WTC11 (cell line): ENCODE measurements around the gene CST9L. TPM values are rescaled to one million over a fixed set of nuclear protein-coding genes. Genes with fewer than 3 reads are reported as not detected.

Source experiments
- ATAC-seq: fragments of 200-7000 bp; cut with Tn5 transposase; 2 replicates; pipeline ENCODE4 v1.10.0; 2021; ENCODE audit warnings: mild to moderate bottlenecking, moderate library complexity
- CTCF ChIA-PET: fragments of 300-600 bp; sonication (Branson Sonifier 250); formaldehyde crosslinking; loops from one replicate; lab custom pipeline; 2021; ENCODE audit warnings: antibody characterized with exemption; lab: Charles Lee
- POLR2A ChIA-PET: fragments of 350-600 bp; sonication (Branson Sonifier 250); formaldehyde crosslinking; loops from one replicate; lab custom pipeline; 2021; ENCODE audit warnings: antibody characterized with exemption; lab: Charles Lee
- DNase-seq: peaks from one replicate; pipeline ENCODE4 v3.0.0; 2021; ENCODE audit warnings: low spot score
- H3K27ac Mint-ChIP-seq: 2 replicates; pipeline ENCODE4 v1.8.0; 2021; ENCODE audit warnings: mixed read lengths
- H3K27me3 Mint-ChIP-seq: 2 replicates; pipeline ENCODE4 v1.8.0; 2021; ENCODE audit warnings: low read depth, mild to moderate bottlenecking, moderate library complexity, mixed read lengths
- H3K36me3 Mint-ChIP-seq: 2 replicates; pipeline ENCODE4 v1.8.0; 2021; ENCODE audit warnings: mixed read lengths
- H3K4me1 Mint-ChIP-seq: 2 replicates; pipeline ENCODE4 v1.8.0; 2022; ENCODE audit warnings: mixed read lengths
- H3K4me3 Mint-ChIP-seq: 2 replicates; pipeline ENCODE4 v1.8.0; 2021; ENCODE audit warnings: mild to moderate bottlenecking, moderate library complexity, mixed read lengths
- H3K9me3 Mint-ChIP-seq: 2 replicates; pipeline ENCODE4 v1.8.0; 2021; ENCODE audit warnings: mixed read lengths
- CREB1 ChIP-seq: sonication (generic); formaldehyde crosslinking; IDR thresholded peaks from 2 replicates; pipeline ENCODE4 v1.8.0; 2023; ENCODE audit warnings: mild to moderate bottlenecking, missing genetic modification reagents
- ELF4 ChIP-seq: sonication (generic); formaldehyde crosslinking; IDR thresholded peaks from 2 replicates; pipeline ENCODE4 v1.8.1; 2022; ENCODE audit warnings: low read depth, mild to moderate bottlenecking, moderate library complexity, missing genetic modification reagents
- EMX1 ChIP-seq: fragments of 250-450 bp; sonication (Bioruptor Pico); IDR thresholded peaks from 2 replicates; pipeline ENCODE4 v1.8.0; 2021; ENCODE audit warnings: mild to moderate bottlenecking
- HMGA2 ChIP-seq: fragments of 250-450 bp; sonication (Bioruptor Pico); IDR thresholded peaks from 2 replicates; pipeline ENCODE4 v1.4.0; 2021; ENCODE audit warnings: mild to moderate bottlenecking, moderate library complexity
- JAZF1 ChIP-seq: fragments of 250-450 bp; sonication (Bioruptor Pico); IDR thresholded peaks from 2 replicates; pipeline ENCODE4 v1.9.0; 2021; ENCODE audit warnings: moderate library complexity, mild to moderate bottlenecking, inconsistent platforms
- KAT7 ChIP-seq: sonication (generic); formaldehyde crosslinking; IDR thresholded peaks from 2 replicates; pipeline ENCODE4 v1.8.1; 2023; ENCODE audit warnings: missing genetic modification reagents, mild to moderate bottlenecking, borderline replicate concordance
- MYBL2 ChIP-seq: sonication (generic); formaldehyde crosslinking; IDR thresholded peaks from 2 replicates; pipeline ENCODE4 v1.8.1; 2023; ENCODE audit warnings: mild to moderate bottlenecking, moderate library complexity, missing genetic modification reagents
- NFATC4 ChIP-seq: fragments of 250-450 bp; sonication (Bioruptor Pico); IDR thresholded peaks from 2 replicates; pipeline ENCODE4 v1.9.0; 2021; ENCODE audit warnings: mild to moderate bottlenecking
- NFE2L1 ChIP-seq: sonication (generic); formaldehyde crosslinking; IDR thresholded peaks from 2 replicates; pipeline ENCODE4 v1.8.1; 2023; ENCODE audit warnings: missing genetic modification reagents
- NR3C1 ChIP-seq: sonication (generic); formaldehyde crosslinking; conservative IDR thresholded peaks from 2 replicates; pipeline ENCODE4 v1.8.1; 2023; ENCODE audit warnings: low read depth, mild to moderate bottlenecking, missing genetic modification reagents
- PRRX2 ChIP-seq: fragments of 250-450 bp; sonication (Bioruptor Pico); IDR thresholded peaks from 2 replicates; pipeline ENCODE4 v1.8.0; 2021; ENCODE audit warnings: mild to moderate bottlenecking
- RORB ChIP-seq: fragments of 250-450 bp; sonication (Bioruptor Pico); IDR thresholded peaks from 2 replicates; pipeline ENCODE4 v1.9.0; 2021; ENCODE audit warnings: mild to moderate bottlenecking
- SP1 ChIP-seq: sonication (generic); formaldehyde crosslinking; conservative IDR thresholded peaks from 2 replicates; pipeline ENCODE4 v1.8.1; 2022; ENCODE audit warnings: missing genetic modification reagents
- TEAD1 ChIP-seq: sonication (generic); formaldehyde crosslinking; IDR thresholded peaks from 2 replicates; pipeline ENCODE4 v1.8.0; 2022; ENCODE audit warnings: mild to moderate bottlenecking, missing genetic modification reagents
- ZNF263 ChIP-seq: sonication (generic); formaldehyde crosslinking; IDR thresholded peaks from 2 replicates; pipeline ENCODE4 v1.8.1; 2022; ENCODE audit warnings: low read depth, mild to moderate bottlenecking, moderate library complexity, missing genetic modification reagents
- ZNF423 ChIP-seq: fragments of 250-450 bp; sonication (Bioruptor Pico); IDR thresholded peaks from 2 replicates; pipeline ENCODE4 v2.1.2; 2022; ENCODE audit warnings: mild to moderate bottlenecking, moderate library complexity
- ZNF671 ChIP-seq: fragments of 250-450 bp; sonication (Bioruptor Pico); IDR thresholded peaks from 2 replicates; pipeline ENCODE4 v1.8.0; 2021; ENCODE audit warnings: mild to moderate bottlenecking
- total RNA-seq: library from RNA; stranded (reverse); gene quantifications from 3 replicates; pipeline ENCODE4 v1.2.3, GENCODE V29; 2021
- TF ChIP-seq, protein P1 (sequence below): sonication (generic); formaldehyde crosslinking; IDR thresholded peaks from 2 replicates; pipeline ENCODE4 v1.8.1; 2022; ENCODE audit warnings: mild to moderate bottlenecking, moderate library complexity, missing genetic modification reagents
- TF ChIP-seq, protein P2 (sequence below): sonication (generic); formaldehyde crosslinking; IDR thresholded peaks from 2 replicates; pipeline ENCODE4 v1.8.0; 2022; ENCODE audit warnings: mild to moderate bottlenecking, missing genetic modification reagents
- TF ChIP-seq, protein P3 (sequence below): sonication (generic); formaldehyde crosslinking; IDR thresholded peaks from 2 replicates; pipeline ENCODE4 v1.8.0; 2022; ENCODE audit warnings: mild to moderate bottlenecking, missing genetic modification reagents
- TF ChIP-seq, protein P4 (sequence below): sonication (generic); formaldehyde crosslinking; IDR thresholded peaks from 2 replicates; pipeline ENCODE4 v1.8.0; 2022; ENCODE audit warnings: missing genetic modification reagents
- TF ChIP-seq, protein P5 (sequence below): sonication (generic); formaldehyde crosslinking; IDR thresholded peaks from 2 replicates; pipeline ENCODE4 v1.8.1; 2023; ENCODE audit warnings: mild to moderate bottlenecking, missing genetic modification reagents, moderate library complexity

CST9L gene
- total RNA-seq, 1 experiment from 2014 or later: not detected

DNA sequence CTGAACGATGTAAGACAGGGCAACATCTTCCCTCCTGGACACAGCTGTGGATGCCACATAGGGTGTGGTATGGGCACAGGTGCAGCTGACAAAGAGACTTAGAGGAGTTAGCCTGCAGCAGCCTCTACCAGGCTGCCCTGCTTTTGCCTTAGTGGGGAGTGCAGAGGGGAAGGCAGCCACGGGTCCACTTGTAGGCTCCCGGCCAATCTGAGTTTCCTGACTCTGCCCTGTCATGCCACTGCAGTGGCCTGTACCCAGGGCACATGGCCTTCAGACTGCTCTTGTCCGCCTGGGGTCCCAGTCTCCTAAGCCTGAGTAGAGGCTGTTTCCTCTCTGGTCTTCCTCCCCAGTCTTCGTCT, 17.1 kb upstream of the CST9L start:
- Mint-ChIP-seq H3K4me1 (peaks cover 28% of the 10 kb centered on the region), H3K27ac (no peak overlapping the region), H3K27me3 (peaks cover 35% of the 10 kb centered on the region), H3K36me3 (peaks cover 13% of the 10 kb centered on the region; the same call in 1 of the 2 replicates), H3K9me3 (peaks cover 19% of the 10 kb centered on the region), H3K4me3 (no peak overlapping the region)
- POLR2A ChIA-PET: no interaction called here
- ATAC-seq (no peak), DNase-seq (no peak)
- TF ChIP-seq HMGA2 (CRISPR knock-in tag) (no peak), ZNF423 (CRISPR knock-in tag) (no peak), MYBL2 (CRISPR knock-in tag) (no peak), EMX1 (no peak), ZNF263 (CRISPR knock-in tag) (no peak), TEAD1 (no peak)
- TF ChIP-seq, protein P1, sequence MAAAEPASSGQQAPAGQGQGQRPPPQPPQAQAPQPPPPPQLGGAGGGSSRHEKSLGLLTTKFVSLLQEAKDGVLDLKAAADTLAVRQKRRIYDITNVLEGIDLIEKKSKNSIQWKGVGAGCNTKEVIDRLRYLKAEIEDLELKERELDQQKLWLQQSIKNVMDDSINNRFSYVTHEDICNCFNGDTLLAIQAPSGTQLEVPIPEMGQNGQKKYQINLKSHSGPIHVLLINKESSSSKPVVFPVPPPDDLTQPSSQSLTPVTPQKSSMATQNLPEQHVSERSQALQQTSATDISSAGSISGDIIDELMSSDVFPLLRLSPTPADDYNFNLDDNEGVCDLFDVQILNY: no peak
- CTCF ChIA-PET: interaction anchor here (0.6 to 4.8 kb wide), 8 partner anchors 13 to 142 kb away, joined by 3 to 38 read pairs (median 4); no protein-coding TSS in a partner anchor

DNA sequence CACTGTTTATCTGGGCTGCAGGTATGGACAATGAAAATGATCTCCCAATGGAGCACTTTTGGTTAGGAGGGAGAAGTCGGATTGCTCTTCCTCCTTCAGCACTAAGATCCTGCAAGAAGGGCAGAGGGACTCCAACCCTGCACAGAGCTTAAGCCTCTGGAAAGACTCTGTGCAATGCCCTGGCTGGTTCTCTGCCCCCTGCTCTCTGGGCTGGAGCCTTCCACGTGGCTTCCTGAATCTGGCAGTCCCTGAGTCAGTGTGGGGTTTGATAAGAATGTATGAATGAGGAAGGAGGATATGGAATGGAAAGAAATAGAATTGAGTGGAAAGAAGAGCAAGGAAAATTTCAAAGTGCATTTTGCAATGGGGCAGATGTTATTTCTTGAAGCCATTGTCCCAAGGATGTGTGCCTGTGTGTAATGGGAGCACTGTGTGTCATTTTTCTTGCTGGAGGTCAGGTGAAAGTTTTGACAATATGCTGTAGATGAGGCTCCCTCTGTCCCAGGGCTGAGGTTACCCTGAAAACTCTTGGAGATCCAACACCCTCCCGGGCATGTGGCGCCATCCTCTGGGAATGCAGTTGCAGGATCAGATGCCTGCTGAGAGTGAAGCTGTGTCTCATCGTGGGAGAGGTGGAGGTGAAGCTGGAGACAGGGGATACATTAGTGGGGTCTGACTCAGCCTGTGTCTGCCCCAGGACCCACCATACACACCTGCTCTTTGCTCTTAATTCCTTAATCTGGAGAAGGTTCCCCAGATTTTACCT, 16.3 kb upstream of the CST9L start:
- Mint-ChIP-seq H3K4me3 (no peak overlapping the region), H3K9me3 (peaks cover 20% of the 10 kb centered on the region), H3K4me1 (peaks cover 28% of the 10 kb centered on the region), H3K36me3 (peaks cover 13% of the 10 kb centered on the region; the same call in 1 of the 2 replicates), H3K27ac (no peak overlapping the region), H3K27me3 (peaks cover 35% of the 10 kb centered on the region)
- ATAC-seq: peak; percentile 70
- ChIA-PET POLR2A (no interaction called here), CTCF (interaction anchor here (0.6 to 4.8 kb wide), 8 partner anchors 12 to 142 kb away, joined by 3 to 38 read pairs (median 4); no protein-coding TSS in a partner anchor)
- TF ChIP-seq MYBL2 (CRISPR knock-in tag) (no peak), ZNF263 (CRISPR knock-in tag) (no peak), NR3C1 (CRISPR knock-in tag) (no peak), EMX1 (no peak), RORB (CRISPR knock-in tag) (no peak), KAT7 (CRISPR knock-in tag) (no peak), PRRX2 (CRISPR knock-in tag) (no peak), SP1 (CRISPR knock-in tag) (no peak), ELF4 (CRISPR knock-in tag) (no peak), CREB1 (no peak), NFE2L1 (CRISPR knock-in tag) (no peak), NFATC4 (no peak), ZNF671 (no peak), JAZF1 (CRISPR knock-in tag) (no peak), TEAD1 (no peak)
- TF ChIP-seq, protein P1: no peak
- TF ChIP-seq, protein P2, sequence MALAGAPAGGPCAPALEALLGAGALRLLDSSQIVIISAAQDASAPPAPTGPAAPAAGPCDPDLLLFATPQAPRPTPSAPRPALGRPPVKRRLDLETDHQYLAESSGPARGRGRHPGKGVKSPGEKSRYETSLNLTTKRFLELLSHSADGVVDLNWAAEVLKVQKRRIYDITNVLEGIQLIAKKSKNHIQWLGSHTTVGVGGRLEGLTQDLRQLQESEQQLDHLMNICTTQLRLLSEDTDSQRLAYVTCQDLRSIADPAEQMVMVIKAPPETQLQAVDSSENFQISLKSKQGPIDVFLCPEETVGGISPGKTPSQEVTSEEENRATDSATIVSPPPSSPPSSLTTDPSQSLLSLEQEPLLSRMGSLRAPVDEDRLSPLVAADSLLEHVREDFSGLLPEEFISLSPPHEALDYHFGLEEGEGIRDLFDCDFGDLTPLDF: no peak
- TF ChIP-seq, protein P3, sequence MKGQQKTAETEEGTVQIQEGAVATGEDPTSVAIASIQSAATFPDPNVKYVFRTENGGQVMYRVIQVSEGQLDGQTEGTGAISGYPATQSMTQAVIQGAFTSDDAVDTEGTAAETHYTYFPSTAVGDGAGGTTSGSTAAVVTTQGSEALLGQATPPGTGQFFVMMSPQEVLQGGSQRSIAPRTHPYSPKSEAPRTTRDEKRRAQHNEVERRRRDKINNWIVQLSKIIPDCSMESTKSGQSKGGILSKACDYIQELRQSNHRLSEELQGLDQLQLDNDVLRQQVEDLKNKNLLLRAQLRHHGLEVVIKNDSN (CRISPR knock-in tag): no peak
- TF ChIP-seq, protein P4, sequence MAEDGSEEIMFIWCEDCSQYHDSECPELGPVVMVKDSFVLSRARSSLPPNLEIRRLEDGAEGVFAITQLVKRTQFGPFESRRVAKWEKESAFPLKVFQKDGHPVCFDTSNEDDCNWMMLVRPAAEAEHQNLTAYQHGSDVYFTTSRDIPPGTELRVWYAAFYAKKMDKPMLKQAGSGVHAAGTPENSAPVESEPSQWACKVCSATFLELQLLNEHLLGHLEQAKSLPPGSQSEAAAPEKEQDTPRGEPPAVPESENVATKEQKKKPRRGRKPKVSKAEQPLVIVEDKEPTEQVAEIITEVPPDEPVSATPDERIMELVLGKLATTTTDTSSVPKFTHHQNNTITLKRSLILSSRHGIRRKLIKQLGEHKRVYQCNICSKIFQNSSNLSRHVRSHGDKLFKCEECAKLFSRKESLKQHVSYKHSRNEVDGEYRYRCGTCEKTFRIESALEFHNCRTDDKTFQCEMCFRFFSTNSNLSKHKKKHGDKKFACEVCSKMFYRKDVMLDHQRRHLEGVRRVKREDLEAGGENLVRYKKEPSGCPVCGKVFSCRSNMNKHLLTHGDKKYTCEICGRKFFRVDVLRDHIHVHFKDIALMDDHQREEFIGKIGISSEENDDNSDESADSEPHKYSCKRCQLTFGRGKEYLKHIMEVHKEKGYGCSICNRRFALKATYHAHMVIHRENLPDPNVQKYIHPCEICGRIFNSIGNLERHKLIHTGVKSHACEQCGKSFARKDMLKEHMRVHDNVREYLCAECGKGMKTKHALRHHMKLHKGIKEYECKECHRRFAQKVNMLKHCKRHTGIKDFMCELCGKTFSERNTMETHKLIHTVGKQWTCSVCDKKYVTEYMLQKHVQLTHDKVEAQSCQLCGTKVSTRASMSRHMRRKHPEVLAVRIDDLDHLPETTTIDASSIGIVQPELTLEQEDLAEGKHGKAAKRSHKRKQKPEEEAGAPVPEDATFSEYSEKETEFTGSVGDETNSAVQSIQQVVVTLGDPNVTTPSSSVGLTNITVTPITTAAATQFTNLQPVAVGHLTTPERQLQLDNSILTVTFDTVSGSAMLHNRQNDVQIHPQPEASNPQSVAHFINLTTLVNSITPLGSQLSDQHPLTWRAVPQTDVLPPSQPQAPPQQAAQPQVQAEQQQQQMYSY: no peak
- TF ChIP-seq, protein P5, sequence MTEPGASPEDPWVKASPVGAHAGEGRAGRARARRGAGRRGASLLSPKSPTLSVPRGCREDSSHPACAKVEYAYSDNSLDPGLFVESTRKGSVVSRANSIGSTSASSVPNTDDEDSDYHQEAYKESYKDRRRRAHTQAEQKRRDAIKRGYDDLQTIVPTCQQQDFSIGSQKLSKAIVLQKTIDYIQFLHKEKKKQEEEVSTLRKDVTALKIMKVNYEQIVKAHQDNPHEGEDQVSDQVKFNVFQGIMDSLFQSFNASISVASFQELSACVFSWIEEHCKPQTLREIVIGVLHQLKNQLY (CRISPR knock-in tag): no peak
- TF ChIP-seq, all 79 proteins: peak for 0
- peak; percentile 37 for DNase-seq
